WTC11 (cell line): Measurements from ENCODE around the gene SERPINA4.

Experiments used
- ATF3 ChIP-seq: sonication (generic); formaldehyde crosslinking; conservative IDR thresholded peaks from 2 replicates; pipeline ENCODE4 v1.8.1; 2022; ENCODE audit warnings: mild to moderate bottlenecking, missing genetic modification reagents
- CTCF ChIP-seq: fragments of 200-600 bp; IDR thresholded peaks from 2 replicates; pipeline ENCODE4 v1.8.0; 2022; ENCODE audit warnings: antibody characterized with exemption
- ETV6 ChIP-seq: sonication (generic); formaldehyde crosslinking; IDR thresholded peaks from 2 replicates; pipeline ENCODE4 v1.8.1; 2022; ENCODE audit warnings: mild to moderate bottlenecking, missing genetic modification reagents
- FOXK1 ChIP-seq: sonication (generic); formaldehyde crosslinking; IDR thresholded peaks from 2 replicates; pipeline ENCODE4 v1.8.0; 2022; ENCODE audit warnings: mild to moderate bottlenecking, moderate library complexity, missing genetic modification reagents
- PREB ChIP-seq: sonication (generic); formaldehyde crosslinking; IDR thresholded peaks from 2 replicates; pipeline ENCODE4 v1.8.1; 2022; ENCODE audit warnings: mild to moderate bottlenecking, missing genetic modification reagents, moderate library complexity, borderline replicate concordance
- TCF7 ChIP-seq: sonication (generic); formaldehyde crosslinking; IDR thresholded peaks from 2 replicates; pipeline ENCODE4 v1.8.0; 2022; ENCODE audit warnings: mild to moderate bottlenecking, low read depth, missing genetic modification reagents, moderate library complexity

GRCh38 chr14:94600148-94600545, 38.9 kb downstream of the SERPINA4 start:
- TF ChIP-seq ATF3 (no peak), FOXK1 (CRISPR knock-in tag) (no peak), ETV6 (CRISPR knock-in tag) (no peak), CTCF (no peak), TCF7 (CRISPR knock-in tag) (no peak), PREB (no peak)
